Measurements from ENCODE around the gene CLSTN2.

DNA sequence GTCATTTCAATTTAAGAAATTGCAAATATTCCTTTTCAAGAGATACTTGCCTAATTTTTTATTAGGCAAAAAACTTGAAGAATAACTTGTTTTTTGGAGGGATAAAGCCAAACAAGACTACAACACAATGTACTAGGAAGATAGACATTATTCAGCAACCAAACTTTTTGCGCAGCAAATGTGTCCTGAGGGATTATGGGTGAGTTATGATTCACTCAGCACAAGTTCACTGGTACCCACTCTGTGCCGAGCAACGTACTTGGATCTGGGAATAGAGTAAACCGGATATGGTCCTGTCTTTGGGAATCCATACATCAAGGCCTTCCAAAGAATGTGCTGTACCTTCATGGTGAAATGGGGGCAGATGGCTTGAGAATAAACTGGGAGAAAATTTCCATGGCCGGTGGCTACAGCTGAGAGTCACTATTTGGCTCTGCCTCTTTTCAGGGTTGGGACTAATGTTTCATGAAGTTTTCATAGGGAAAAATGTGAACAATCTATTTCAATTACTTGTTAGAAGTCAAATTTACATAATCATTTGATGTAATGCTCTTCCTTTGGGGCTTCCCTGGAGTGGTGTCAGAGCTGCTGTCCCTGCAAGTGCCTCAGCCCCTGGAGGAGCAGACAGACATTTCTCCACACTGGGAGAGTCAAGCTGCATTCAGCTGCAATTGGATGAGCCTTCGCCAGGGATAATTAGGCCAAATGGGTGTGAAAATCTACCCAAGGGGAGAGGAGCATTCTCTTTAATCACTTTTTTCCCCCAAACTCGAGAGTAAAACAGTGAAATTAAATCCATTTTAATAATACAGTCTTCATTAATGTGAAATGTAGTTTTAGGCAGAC lies 315.2 kb downstream of the CLSTN2 start:
- TF ChIP-seq, protein P1, sequence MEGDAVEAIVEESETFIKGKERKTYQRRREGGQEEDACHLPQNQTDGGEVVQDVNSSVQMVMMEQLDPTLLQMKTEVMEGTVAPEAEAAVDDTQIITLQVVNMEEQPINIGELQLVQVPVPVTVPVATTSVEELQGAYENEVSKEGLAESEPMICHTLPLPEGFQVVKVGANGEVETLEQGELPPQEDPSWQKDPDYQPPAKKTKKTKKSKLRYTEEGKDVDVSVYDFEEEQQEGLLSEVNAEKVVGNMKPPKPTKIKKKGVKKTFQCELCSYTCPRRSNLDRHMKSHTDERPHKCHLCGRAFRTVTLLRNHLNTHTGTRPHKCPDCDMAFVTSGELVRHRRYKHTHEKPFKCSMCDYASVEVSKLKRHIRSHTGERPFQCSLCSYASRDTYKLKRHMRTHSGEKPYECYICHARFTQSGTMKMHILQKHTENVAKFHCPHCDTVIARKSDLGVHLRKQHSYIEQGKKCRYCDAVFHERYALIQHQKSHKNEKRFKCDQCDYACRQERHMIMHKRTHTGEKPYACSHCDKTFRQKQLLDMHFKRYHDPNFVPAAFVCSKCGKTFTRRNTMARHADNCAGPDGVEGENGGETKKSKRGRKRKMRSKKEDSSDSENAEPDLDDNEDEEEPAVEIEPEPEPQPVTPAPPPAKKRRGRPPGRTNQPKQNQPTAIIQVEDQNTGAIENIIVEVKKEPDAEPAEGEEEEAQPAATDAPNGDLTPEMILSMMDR (IDR thresholded peaks at IDR 0.05) = no peak
- TF ChIP-seq POLR2A (IDR thresholded peaks at IDR 0.05) = no peak
